Measurements from ENCODE around the gene HOXD8. TPM values are rescaled to one million over a fixed set of nuclear protein-coding genes. Genes with fewer than 3 reads are reported as not detected.
A peak's percentile ranks its signal among the peaks of the same experiment; 100 is the strongest.

HOXD8 gene
- total and polyA plus RNA-seq, 8 donors: 0.32 to 2.9 (median 1.8) TPM

DNA sequence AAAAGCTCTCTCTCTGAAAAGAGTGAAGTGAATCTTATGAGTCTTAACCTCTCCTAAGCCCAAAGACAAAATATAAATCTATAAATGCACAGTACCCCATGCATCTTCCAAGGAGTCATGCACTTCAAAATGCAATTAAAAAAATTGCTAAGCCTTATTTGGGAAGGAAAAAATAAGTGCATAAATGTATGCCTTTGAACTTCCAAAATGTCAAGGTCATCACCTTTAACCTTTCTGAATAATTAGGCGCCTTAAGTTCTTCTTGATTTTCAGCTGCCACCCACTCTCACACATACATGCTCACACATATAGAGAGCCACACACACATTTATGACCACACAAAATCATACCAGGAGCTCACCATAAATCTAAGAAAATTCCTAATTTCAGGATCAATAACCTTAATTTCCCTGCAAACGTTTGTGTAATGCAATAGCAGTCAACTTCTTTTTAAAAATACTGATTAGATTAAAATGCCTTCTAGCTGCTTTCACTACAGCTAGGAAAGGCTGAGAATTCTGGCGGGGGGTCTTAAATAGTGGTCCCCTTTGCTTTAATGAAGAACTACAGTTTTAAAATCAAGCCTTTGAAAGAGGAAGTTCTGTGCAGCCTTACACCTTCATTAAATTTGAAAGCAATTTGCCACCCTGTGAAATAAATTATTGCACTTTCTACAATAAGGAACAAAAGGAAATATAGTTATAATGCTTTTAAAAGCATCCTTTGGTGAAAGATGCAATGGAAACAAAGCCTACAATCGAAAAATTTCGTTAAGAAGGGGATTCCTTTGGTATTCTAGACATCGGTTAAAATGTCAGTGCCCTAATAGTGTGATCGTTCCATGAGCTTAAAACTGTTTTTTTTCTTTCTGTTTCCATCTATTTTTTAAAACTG is 18.8 kb upstream of the HOXD8 start:
- intact Hi-C loops (cut with DNase I): no loop called here

DNA sequence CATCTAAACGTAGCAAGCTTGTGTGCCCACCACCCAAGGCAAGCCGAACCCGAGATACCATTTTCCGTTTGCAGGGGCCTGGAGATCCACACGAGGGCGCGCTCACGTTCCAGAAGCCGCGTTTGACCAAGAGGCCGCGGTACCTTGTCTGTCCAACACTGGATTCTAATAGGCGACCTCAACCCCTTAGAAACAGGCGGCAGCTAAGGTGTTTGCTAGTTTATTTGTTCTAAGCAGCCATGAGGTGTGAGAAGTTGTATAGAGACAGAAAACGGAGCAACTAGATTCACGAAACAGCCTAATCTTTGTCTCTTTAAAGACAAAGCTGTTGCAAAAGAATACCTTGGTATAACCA is 18.2 kb upstream of the HOXD8 start:
- Histone ChIP-seq H3K9me3 (no peaks in the 10 kb centered on the region), H3K4me3 (no peak overlapping the region), H3K36me3 (no peaks in the 10 kb centered on the region), H3K4me1 (peaks cover 0 to 10% of the 10 kb centered on the region in 2 donors), H3K27me3 (peaks cover 98 to 100% of the 10 kb centered on the region in 2 donors), H3K27ac (no peak overlapping the region)
- intact Hi-C loops (cut with DNase I): no loop called here
- TF ChIP-seq, protein P1, sequence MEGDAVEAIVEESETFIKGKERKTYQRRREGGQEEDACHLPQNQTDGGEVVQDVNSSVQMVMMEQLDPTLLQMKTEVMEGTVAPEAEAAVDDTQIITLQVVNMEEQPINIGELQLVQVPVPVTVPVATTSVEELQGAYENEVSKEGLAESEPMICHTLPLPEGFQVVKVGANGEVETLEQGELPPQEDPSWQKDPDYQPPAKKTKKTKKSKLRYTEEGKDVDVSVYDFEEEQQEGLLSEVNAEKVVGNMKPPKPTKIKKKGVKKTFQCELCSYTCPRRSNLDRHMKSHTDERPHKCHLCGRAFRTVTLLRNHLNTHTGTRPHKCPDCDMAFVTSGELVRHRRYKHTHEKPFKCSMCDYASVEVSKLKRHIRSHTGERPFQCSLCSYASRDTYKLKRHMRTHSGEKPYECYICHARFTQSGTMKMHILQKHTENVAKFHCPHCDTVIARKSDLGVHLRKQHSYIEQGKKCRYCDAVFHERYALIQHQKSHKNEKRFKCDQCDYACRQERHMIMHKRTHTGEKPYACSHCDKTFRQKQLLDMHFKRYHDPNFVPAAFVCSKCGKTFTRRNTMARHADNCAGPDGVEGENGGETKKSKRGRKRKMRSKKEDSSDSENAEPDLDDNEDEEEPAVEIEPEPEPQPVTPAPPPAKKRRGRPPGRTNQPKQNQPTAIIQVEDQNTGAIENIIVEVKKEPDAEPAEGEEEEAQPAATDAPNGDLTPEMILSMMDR (IDR thresholded peaks at IDR 0.05): peak in 1 of 2 donors; percentile 30
- ATAC-seq (peak; percentile 60), DNase-seq (peak in 1 of 4 donors; percentile 66)

More for the DNA sequence above, 18.8 kb upstream of the HOXD8 start:
- H3K9me3 ChIP-seq: no peaks in the 10 kb centered on the region
- peaks cover 98 to 100% of the 10 kb centered on the region in 2 donors for H3K27me3 ChIP-seq
- ATAC-seq: no peak
- no peak overlapping the region for H3K27ac ChIP-seq
- TF ChIP-seq, protein P1 (IDR thresholded peaks at IDR 0.05): no peak
- H3K4me3 ChIP-seq: no peak overlapping the region
- peaks cover 0 to 11% of the 10 kb centered on the region in 2 donors for H3K4me1 ChIP-seq
- no peak for DNase-seq
- H3K36me3 ChIP-seq: no peaks in the 10 kb centered on the region

DNA sequence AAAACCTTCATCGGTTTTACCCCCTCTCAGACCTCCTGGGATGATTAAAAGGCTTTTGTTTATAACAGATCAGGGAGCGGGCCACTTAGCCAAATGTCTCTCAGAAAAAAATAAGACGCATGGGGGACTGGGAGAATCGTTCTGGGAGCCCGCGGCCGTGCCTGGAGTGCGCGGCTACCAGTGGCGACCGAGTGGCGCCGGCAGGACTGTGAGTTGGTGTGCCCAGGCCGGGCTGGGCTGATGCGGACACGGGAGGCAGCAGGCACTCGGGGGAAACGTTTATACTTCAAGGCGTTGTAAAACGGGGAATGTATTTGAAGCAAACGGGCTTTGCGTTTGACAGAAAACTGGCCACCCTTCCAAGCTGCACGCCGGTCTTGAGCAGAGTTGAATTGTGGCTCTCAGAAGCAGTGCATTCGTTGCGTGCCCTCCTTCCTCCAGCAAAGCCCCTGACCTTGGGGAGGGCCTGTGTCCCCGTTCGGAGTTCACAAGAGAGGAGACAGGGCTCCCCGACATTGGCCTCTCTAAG is 17.6 kb upstream of the HOXD8 start:
- Histone ChIP-seq H3K27ac (no peak overlapping the region), H3K9me3 (no peaks in the 10 kb centered on the region), H3K36me3 (no peaks in the 10 kb centered on the region), H3K4me3 (no peak overlapping the region), H3K4me1 (peaks cover 0 to 4% of the 10 kb centered on the region in 2 donors), H3K27me3 (peaks cover 98 to 100% of the 10 kb centered on the region in 2 donors)
- intact Hi-C loops (cut with DNase I): no loop called here
- no peak for ATAC-seq
- no peak for DNase-seq
- TF ChIP-seq, protein P1 (IDR thresholded peaks at IDR 0.05): no peak

DNA sequence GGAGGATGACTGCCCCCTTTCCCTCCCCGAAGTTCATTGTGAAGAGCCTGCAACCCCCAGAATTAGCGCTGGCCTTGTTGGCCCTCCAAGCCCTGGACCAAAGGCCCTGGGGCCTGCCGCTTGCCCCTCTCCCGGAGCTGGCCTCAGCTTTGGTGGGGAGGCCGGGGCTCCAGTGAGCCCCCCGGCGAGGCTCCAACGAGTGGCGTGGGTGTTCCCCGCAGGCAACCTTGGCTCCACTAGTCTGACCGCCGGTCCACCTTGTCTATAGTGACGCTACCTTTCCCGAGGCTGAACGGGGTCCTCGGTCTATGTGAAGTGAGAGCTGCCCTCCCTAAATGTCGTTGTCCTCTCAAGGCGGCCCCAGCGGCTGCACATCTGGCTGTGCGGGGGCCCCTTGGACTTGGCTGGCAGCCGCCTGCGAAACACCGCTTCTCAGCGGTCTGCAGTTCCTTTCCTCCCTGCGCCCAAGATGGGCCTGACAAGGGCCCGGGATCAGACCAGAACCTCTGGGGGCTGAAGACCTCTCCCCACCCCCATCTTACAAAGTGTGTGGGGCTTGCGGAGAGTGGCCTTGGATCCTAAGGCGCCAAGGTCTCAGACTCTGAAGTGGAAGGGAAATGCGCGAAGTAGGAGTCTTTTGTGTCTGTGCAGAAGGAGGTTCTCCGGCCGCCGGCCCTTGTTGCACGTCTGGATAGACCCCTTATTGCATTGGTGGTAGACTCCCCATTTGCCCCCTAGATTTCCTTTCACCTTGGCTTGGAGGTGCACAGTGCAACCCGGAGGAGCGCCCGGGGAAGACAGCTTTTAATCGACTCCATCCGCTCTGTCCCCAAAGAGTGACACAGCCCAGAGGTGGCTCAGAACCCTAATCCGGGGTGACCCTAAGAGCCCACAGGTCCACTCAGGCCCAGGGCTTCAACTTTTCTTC is 16.9 kb upstream of the HOXD8 start:
- Histone ChIP-seq H3K4me3 (no peak overlapping the region), H3K4me1 (no peaks in the 10 kb centered on the region), H3K27ac (no peak overlapping the region), H3K36me3 (no peaks in the 10 kb centered on the region), H3K27me3 (peaks cover 100% of the 10 kb centered on the region in 2 donors), H3K9me3 (no peaks in the 10 kb centered on the region)
- TF ChIP-seq, protein P1 (IDR thresholded peaks at IDR 0.05): no peak
- no peak for ATAC-seq
- intact Hi-C loops (cut with DNase I): no loop called here
- DNase-seq: peak in 1 of 4 donors; percentile 71

Data from left lung (tissue), 10 donors.